NCI-H187 treated with DMSO at 0.1 percent for 48 hours (cell line): ENCODE results near the gene TXLNG.

Experiments
- DNase-seq: peaks from one replicate; lab custom pipeline; 2025; lab: John Stamatoyannopoulos, UW

TXLNG gene

DNA sequence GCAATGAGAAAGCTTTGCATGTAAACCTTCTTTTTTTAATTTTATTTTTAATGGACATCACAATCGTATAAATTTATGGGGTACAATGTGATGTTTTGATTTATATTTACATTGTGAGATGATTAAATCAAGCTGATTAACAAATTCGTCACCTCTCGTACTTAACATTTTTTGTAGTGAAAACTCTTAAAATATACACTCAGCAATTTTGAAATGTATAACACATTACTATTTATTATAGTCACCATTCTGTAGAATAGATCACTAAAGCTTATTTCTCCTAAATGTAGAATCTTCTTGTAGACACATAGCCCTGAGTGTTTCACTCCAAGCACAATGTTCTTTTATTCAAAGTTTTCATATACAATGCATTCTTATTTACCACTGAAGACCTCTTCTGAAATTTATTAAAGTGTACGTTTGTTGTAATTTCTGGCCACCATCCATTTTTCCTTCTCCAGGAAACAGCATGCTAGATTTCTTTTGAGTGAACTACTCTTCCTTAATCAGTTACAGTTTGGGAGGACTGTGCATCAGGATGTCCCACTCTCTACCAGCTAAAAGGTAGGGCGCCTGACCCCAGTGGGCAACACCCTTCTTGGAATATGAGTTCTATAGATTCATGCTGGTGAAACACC lies 88.3 kb downstream of the TXLNG start:
- no peak for DNase-seq

DNA sequence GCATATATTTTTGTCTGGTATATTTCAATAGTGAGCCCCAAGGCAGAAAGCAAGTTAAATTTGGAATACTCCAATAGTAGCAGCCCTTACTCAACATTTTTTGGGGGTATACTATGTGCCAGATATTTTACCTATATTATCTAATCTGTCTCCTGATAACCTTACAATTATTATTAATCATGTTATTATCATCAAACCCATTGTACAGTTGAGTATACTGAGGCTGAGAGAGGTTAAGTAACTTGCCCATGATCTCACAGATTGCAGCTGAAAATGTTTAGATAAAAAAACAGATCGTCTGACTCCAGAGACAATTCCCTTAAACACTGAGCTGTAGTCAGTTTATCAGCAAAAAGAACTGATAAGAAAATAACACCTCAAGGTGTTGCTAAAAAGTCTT lies 90.4 kb downstream of the TXLNG start:
- no peak for DNase-seq

DNA sequence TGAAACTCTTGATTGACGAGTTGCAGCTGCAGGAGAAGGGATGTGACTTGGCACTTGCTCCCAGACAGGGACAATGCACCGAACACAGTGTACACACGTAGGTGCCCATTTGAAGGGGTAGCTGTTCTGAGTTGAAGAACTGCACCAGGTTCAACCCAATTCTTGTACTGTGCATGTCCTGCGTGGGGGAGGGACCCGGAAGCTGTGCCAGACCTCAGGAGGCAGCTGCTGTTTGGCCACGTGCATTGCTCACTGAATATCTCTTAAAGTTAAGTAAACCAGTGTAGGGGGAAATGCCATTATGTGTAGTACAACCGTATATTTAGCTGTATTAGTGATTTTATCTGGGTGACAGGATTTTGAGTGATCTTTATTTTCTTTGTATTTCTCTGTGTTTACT lies 95.9 kb downstream of the TXLNG start:
- DNase-seq = no peak

DNA sequence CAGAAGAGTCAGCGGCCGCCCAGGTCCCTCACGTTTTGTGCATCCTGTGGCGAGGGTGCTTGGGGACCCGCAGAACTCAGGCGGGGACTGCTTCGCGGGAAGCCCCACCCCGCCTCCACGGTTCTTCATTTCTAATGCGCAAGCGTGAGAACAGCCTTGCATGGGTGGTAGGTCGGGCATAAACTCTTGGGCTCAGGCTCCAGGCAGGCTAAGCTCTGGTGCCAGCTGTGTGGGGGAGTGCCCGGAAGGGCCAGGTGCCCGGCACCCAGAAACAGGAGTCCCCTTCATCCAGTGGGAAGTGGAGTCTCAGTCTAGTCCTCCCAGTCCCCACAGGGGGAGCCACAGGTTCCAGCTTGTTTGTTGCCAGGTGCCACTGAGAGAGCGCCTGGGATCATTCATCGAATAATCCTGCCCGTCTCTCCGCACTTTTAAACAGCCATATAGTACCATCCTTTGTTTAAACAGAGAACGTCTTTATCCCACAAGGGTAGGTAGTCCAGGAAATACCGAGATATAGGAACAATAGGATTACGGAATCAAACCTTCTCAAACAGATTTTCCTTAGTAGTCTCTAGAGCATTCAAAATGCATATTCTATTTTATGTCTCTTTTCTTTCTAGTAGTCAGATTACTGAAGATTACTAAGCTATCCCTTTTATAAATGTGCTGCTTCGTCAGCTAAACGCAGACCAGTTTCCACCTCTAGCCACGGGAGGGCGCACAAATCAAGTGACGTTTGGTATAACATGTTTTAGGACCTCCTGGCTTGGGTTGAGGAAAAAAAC lies 96.6 kb downstream of the TXLNG start:
- peak; percentile 3 for DNase-seq

DNA sequence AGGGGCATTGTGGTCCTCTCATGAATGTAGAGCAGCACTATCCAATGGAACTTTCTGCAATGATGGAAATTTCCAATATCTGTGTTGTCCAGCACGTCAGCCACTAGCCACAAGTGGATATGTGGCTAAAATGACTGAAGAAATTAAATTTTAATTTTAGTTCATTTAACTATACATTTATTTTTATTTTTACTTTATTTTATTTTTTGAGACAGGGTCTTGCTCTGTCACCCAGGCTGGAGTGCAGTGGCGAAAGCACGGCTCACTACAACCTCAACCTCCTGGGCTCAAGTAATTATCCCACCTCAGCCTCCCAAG lies 97.2 kb downstream of the TXLNG start:
- no peak for DNase-seq

DNA sequence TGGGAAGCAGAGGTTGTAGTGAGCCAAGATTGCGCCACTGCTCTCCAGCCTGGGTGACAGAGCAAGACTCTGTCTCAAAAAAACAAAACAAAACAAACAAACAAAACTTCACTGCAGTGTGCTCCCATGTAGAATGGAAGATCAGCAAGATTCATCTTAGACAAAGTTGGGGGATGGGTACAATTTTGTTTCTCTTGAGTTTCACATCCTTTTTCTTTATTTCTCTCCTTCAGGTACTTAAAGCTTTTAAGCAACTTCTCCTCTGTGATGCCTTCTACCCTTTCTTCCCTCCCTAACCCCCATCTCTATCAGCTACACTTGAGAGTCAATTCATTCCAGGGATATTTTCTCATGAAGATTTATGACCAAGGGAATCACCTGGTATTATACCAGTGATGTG lies 99.4 kb downstream of the TXLNG start:
- no peak for DNase-seq

DNA sequence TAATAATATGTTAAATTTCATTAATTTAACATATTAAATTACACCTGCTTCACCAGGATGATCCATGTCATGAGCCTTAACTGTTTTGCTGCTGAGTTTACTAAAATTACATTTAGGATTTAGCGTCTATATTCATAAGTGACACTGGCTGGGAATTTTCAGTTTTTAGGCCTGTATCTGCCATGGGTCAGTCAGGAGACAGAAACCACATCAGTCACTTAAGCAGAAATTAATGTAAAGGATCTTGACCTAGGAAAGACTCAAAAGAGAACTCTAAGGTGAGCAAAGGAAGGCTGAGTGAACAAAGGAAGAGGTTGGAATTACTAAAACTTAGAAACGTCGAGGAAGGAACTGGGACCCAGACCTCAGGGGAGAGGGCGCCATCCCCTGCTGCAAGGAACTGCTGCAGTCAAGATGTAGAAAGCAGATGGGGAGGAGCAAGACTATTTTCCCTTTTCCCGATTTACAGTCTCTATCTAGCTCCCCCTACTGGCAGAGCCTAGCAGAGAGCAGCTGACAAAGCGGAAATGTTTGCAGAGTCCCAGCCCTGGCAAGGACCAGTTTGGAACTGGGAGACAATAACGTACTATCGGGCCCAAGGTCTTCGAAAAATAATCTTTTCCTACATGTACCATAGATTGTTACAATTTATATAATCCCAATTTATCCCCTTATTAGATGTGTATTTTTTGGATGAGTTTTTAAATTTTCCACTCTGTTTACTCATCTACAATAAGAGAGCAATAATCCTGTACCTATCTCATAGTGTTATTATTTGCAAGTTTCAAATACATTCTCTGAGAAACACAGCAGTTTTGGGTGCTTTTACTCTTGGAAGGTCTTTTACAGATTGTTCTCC lies 106.5 kb downstream of the TXLNG start:
- DNase-seq = peak; percentile 0
